ENCODE results near the gene MAP4K4.

The MAP4K4 gene

DNA sequence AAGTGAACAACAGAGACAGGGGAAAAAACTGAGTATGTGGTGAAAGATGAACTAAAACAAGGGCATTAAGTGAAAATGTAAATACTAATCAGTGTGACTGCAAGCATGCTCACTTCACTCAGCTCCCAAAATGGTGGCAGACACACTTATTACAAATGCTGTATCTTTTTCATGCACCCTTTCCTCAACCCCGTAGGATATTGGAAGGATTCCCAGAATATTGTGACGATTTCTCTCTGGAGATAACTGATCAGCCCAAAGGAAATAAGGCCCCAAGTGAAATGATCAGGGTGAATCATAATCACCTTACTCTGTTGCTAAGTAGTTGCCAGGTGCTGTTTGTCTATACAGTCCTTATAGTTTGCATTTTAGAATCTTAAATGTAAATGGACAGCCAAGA is 155.3 kb downstream of the MAP4K4 start:
- H3K36me3 ChIP-seq (ENCODE audit: insufficient read depth, low read length): peaks cover 88% of the 10 kb centered on the region
- no peaks in the 10 kb centered on the region; the same call in 1 of the 2 replicates for H4K20me1 ChIP-seq (ENCODE audit: insufficient read depth, low read length)
- no peaks in the 10 kb centered on the region for H3K27me3 ChIP-seq (ENCODE audit: insufficient read depth, low read length, poor library complexity)
- TF ChIP-seq, protein P1, sequence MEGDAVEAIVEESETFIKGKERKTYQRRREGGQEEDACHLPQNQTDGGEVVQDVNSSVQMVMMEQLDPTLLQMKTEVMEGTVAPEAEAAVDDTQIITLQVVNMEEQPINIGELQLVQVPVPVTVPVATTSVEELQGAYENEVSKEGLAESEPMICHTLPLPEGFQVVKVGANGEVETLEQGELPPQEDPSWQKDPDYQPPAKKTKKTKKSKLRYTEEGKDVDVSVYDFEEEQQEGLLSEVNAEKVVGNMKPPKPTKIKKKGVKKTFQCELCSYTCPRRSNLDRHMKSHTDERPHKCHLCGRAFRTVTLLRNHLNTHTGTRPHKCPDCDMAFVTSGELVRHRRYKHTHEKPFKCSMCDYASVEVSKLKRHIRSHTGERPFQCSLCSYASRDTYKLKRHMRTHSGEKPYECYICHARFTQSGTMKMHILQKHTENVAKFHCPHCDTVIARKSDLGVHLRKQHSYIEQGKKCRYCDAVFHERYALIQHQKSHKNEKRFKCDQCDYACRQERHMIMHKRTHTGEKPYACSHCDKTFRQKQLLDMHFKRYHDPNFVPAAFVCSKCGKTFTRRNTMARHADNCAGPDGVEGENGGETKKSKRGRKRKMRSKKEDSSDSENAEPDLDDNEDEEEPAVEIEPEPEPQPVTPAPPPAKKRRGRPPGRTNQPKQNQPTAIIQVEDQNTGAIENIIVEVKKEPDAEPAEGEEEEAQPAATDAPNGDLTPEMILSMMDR (IDR thresholded peaks at IDR 0.05; ENCODE audit: borderline replicate concordance, extremely low read depth, low read length, poor library complexity, severe bottlenecking): no peak
- TF ChIP-seq EZH2 (IDR thresholded peaks at IDR 0.05; ENCODE audit: borderline replicate concordance, low read depth, low read length, severe bottlenecking): no peak
- H3K79me2 ChIP-seq (ENCODE audit: insufficient read depth, low read length): no peaks in the 10 kb centered on the region
- no peak overlapping the region for H2AFZ ChIP-seq (ENCODE audit: low read depth, low read length)
- H3K4me1 ChIP-seq (ENCODE audit: insufficient read depth, low read length): no peaks in the 10 kb centered on the region
- DNase-seq (no peak), ATAC-seq (ENCODE audit: insufficient read depth, low read depth) (no peak)
- H3K4me2 ChIP-seq (ENCODE audit: insufficient read depth, low read length): no peak overlapping the region
- H3K4me3 ChIP-seq (ENCODE audit: low read depth in 1 of 2, low read length in 2 of 2): no peak overlapping the region
- H3K27ac ChIP-seq (ENCODE audit: low read length): no peak overlapping the region
- H3K9ac ChIP-seq (ENCODE audit: low read depth, low read length): no peak overlapping the region
- no peaks in the 10 kb centered on the region for H3K9me3 ChIP-seq (ENCODE audit: insufficient read depth, low read length, severe bottlenecking)

DNA sequence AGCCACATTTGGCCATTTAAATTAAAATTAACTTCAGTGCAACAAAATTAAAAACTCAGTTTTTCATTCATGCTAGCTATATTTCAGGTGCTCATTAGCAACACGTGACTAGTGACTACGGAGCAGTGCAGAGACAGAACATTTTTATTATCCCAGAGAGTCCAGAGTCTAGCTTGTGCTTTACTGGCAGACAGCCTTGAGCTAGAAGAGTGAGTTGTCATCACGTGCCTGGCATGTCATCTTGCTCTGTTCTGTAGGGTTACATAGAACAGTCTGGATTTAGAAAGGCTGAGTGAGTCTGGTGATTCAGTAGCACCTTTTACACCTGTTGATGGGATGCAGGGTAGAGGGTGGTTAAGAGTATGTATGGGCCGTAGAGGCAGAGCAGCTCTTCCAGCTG is 157.4 kb downstream of the MAP4K4 start:
- H3K27ac ChIP-seq (ENCODE audit: low read length): no peak overlapping the region
- no peaks in the 10 kb centered on the region for H3K27me3 ChIP-seq (ENCODE audit: insufficient read depth, low read length, poor library complexity)
- H3K36me3 ChIP-seq (ENCODE audit: insufficient read depth, low read length): peaks cover 88% of the 10 kb centered on the region
- no peaks in the 10 kb centered on the region for H4K20me1 ChIP-seq (ENCODE audit: insufficient read depth, low read length)
- ATAC-seq (ENCODE audit: insufficient read depth, low read depth) (no peak), DNase-seq (no peak)
- no peak overlapping the region for H3K9ac ChIP-seq (ENCODE audit: low read depth, low read length)
- no peaks in the 10 kb centered on the region for H3K9me3 ChIP-seq (ENCODE audit: insufficient read depth, low read length, severe bottlenecking)
- no peaks in the 10 kb centered on the region for H3K4me1 ChIP-seq (ENCODE audit: insufficient read depth, low read length)
- H3K4me2 ChIP-seq (ENCODE audit: insufficient read depth, low read length): no peak overlapping the region
- TF ChIP-seq, protein P1 (IDR thresholded peaks at IDR 0.05; ENCODE audit: borderline replicate concordance, extremely low read depth, low read length, poor library complexity, severe bottlenecking): no peak
- TF ChIP-seq EZH2 (IDR thresholded peaks at IDR 0.05; ENCODE audit: borderline replicate concordance, low read depth, low read length, severe bottlenecking): no peak
- no peak overlapping the region for H3K4me3 ChIP-seq (ENCODE audit: low read depth in 1 of 2, low read length in 2 of 2)
- H2AFZ ChIP-seq (ENCODE audit: low read depth, low read length): no peak overlapping the region
- no peaks in the 10 kb centered on the region for H3K79me2 ChIP-seq (ENCODE audit: insufficient read depth, low read length)

DNA sequence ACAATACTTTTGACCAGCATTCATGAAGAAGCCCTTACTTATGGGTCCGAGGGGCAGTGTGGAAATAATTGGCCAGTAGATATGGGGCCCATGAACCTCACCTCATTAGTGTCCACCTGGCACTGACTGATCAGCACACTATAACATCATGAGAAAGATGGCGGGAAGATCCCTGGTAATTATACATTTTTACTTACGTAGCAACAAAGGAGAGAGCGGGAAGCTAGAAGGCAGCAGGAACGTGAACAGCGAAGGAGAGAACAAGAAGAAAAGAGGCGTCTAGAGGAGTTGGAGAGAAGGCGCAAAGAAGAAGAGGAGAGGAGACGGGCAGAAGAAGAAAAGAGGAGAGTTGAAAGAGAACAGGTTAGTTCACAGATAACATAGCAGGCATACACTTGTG is 158.3 kb downstream of the MAP4K4 start:
- ATAC-seq (ENCODE audit: insufficient read depth, low read depth) (no peak), DNase-seq (no peak)
- Histone ChIP-seq H3K79me2 (ENCODE audit: insufficient read depth, low read length) (no peaks in the 10 kb centered on the region), H2AFZ (ENCODE audit: low read depth, low read length) (no peak overlapping the region), H3K4me2 (ENCODE audit: insufficient read depth, low read length) (no peak overlapping the region), H3K27me3 (ENCODE audit: insufficient read depth, low read length, poor library complexity) (no peaks in the 10 kb centered on the region), H3K4me1 (ENCODE audit: insufficient read depth, low read length) (no peaks in the 10 kb centered on the region), H3K27ac (ENCODE audit: low read length) (no peak overlapping the region), H4K20me1 (ENCODE audit: insufficient read depth, low read length) (no peaks in the 10 kb centered on the region), H3K9ac (ENCODE audit: low read depth, low read length) (no peak overlapping the region), H3K4me3 (ENCODE audit: low read depth in 1 of 2, low read length in 2 of 2) (no peak overlapping the region), H3K36me3 (ENCODE audit: insufficient read depth, low read length) (peaks cover 90% of the 10 kb centered on the region), H3K9me3 (ENCODE audit: insufficient read depth, low read length, severe bottlenecking) (no peaks in the 10 kb centered on the region)
- TF ChIP-seq EZH2 (IDR thresholded peaks at IDR 0.05; ENCODE audit: borderline replicate concordance, low read depth, low read length, severe bottlenecking): no peak

DNA sequence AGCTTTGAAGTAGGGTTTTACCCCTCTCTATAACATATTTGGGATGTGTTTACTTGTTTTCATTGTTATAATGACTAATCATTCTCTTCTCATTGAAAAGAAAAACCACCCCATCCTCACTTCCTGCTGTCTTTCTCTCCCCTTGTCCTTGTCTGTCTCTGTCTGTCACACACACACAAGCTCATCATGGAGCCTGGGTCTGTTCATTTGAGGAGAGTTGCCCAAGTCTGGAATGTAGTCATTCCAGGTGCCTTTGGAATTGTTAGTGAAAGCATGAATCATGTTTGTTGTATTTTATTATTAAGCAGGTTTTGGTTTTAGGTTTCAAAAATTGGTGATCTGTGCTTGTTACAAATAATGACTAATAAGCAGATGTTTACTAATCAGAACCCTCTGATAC is 160.7 kb downstream of the MAP4K4 start:
- Histone ChIP-seq H3K9ac (ENCODE audit: low read depth, low read length) (no peak overlapping the region), H3K9me3 (ENCODE audit: insufficient read depth, low read length, severe bottlenecking) (no peaks in the 10 kb centered on the region), H3K79me2 (ENCODE audit: insufficient read depth, low read length) (no peaks in the 10 kb centered on the region), H3K27ac (ENCODE audit: low read length) (no peak overlapping the region), H3K4me2 (ENCODE audit: insufficient read depth, low read length) (no peak overlapping the region), H4K20me1 (ENCODE audit: insufficient read depth, low read length) (no peaks in the 10 kb centered on the region), H3K4me1 (ENCODE audit: insufficient read depth, low read length) (no peaks in the 10 kb centered on the region), H3K4me3 (ENCODE audit: low read depth in 1 of 2, low read length in 2 of 2) (no peak overlapping the region), H2AFZ (ENCODE audit: low read depth, low read length) (no peak overlapping the region), H3K36me3 (ENCODE audit: insufficient read depth, low read length) (peaks cover 95% of the 10 kb centered on the region), H3K27me3 (ENCODE audit: insufficient read depth, low read length, poor library complexity) (no peaks in the 10 kb centered on the region)
- DNase-seq (no peak), ATAC-seq (ENCODE audit: insufficient read depth, low read depth) (no peak)
- TF ChIP-seq EZH2 (IDR thresholded peaks at IDR 0.05; ENCODE audit: borderline replicate concordance, low read depth, low read length, severe bottlenecking): no peak
- TF ChIP-seq, protein P1 (IDR thresholded peaks at IDR 0.05; ENCODE audit: borderline replicate concordance, extremely low read depth, low read length, poor library complexity, severe bottlenecking): no peak

All from DND-41 (cell line).